GM19238 (cell line): Measurements from ENCODE around the gene RIPK1.
A peak's percentile ranks its signal among the peaks of the same experiment; 100 is the strongest.
"Not testable (repeated sequence)": the region's sequence is repeated elsewhere in the genome, so short reads cannot be mapped to it uniquely, and the experiment has no call there.

Experiments used
- DNase-seq: peaks from one replicate; pipeline ENCODE4 v3.0.0; 2011; ENCODE audit warnings: low spot score; ENCODE audit not compliant: insufficient read length

Gene RIPK1

DNA sequence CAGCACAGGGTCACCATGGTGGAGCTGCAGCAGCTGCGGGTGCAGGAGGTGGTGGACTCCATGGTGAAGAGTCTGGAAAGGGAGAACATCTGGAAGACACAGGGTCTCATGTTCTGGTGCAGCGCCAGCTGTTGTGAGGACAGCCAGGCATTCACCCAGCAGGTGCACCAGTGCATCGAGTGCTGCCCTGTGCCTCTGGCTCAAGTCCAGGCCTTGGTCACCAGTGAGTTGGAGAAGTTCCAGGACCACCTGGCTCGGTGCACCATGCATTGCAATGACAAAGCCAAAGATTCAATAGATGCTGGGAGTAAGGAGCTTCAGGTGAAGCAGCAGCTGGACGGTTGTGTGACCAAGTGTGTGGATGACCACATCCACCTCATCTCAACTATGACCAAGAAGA, 22.9 kb upstream of the RIPK1 start:
- DNase-seq: no peak

DNA sequence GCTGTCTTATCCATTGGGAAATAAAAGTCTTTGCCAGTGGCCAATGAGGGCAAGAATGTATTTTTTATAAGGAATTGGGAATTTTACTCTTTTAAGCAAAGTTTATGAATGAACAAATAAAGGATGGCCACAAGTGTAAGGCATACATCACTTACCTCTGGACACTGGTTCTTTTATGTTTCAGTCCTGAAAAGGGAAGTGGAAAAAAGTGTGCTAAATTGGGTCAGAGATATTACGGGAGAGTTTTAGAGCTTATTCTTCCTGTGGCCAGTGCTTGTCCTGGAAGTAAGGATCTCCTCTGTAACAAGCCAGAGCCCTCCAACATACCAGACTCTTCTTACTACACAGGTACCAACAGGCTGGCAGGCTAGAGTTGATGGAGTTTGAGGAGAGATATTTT, 22.5 kb upstream of the RIPK1 start:
- no peak for DNase-seq

- DNase-seq: no peak
Measured at GRCh38 chr6:3046295-3046694, 22.0 kb upstream of the RIPK1 start.

- DNase-seq: not testable (repeated sequence)
Measured at GRCh38 chr6:3048009-3048408, 20.3 kb upstream of the RIPK1 start.

GRCh38 chr6:3052481-3053230, 15.6 kb upstream of the RIPK1 start:
- DNase-seq: no peak

DNA sequence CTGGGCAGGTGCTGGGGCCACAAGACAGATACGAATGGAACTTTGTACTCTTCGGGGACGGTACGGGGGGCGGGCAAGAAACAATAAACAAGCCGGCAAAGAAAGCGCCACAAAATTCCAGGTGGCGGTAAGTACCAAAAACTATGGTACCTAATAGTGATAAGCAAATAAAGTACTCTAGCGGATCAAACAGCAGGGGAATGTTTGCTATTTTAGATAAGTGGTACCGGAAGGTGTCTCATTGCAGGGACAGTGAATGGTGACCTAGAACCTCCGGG, 15.1 kb upstream of the RIPK1 start:
- DNase-seq: no peak

GRCh38 chr6:3054229-3055157, 13.8 kb upstream of the RIPK1 start:
- DNase-seq: not testable (repeated sequence)

DNA sequence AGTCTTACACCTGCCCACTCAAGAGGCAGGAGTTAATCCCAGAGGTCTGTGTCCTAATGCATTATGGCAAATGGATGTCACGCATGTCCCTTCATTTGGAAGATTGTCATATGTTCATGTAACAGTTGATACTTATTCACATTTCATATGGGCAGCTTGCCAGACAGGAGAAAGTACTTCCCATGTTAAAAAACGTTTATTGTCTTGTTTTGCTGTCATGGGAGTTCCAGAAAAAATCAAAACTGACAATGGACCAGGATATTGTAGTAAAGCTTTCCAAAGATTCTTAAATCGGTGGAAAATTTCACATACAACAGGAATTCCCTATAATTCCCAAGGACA, 13.2 kb upstream of the RIPK1 start:
- DNase-seq: not testable (repeated sequence)

- DNase-seq: no peak
Measured at GRCh38 chr6:3057063-3057770, 11.1 kb upstream of the RIPK1 start.

DNA sequence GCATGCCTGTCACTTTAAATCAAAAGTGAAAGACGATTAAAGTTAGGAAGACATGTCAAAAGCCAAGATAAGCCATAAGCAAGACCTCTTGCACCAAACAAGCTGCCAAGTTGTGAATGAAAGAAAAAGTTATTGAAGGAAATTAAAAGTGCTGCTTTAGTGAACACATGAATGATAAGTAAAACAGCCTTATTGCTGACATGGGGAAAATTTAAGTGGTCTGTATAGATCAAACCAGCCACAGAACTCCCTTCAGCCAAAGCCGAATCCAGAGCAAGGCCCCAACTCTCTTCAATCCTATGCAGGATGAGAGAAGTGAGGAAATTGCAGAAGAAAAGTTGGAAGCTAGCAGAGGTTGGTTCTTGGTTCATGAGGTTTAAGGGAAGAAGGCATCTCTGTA, 9.3 kb upstream of the RIPK1 start:
- no peak for DNase-seq

- not testable (repeated sequence) for DNase-seq
Measured at GRCh38 chr6:3060092-3060491, 8.2 kb upstream of the RIPK1 start.

DNA sequence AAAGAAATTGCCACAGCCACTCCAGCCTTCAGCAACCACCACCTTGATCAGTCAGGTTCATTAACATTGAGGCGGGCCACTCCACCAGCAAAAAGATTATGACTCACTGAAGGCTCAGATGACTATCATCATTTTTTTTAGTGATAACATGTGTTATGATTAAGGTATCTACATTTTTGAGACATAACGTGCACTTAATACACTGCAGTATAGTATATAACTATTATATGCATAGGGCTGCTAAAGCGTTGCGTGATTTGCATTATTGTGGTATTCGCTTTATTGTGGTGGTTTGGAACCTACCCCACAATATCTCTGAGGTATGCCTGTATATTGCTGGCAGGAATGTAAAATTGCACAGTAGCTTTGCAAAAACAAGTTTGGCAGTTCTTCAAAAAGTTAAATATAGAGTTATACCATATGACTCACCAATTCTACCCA, 6.8 kb upstream of the RIPK1 start:
- DNase-seq: no peak

- DNase-seq: not testable (repeated sequence)
Measured at GRCh38 chr6:3063340-3063732, 5.0 kb upstream of the RIPK1 start.

DNA sequence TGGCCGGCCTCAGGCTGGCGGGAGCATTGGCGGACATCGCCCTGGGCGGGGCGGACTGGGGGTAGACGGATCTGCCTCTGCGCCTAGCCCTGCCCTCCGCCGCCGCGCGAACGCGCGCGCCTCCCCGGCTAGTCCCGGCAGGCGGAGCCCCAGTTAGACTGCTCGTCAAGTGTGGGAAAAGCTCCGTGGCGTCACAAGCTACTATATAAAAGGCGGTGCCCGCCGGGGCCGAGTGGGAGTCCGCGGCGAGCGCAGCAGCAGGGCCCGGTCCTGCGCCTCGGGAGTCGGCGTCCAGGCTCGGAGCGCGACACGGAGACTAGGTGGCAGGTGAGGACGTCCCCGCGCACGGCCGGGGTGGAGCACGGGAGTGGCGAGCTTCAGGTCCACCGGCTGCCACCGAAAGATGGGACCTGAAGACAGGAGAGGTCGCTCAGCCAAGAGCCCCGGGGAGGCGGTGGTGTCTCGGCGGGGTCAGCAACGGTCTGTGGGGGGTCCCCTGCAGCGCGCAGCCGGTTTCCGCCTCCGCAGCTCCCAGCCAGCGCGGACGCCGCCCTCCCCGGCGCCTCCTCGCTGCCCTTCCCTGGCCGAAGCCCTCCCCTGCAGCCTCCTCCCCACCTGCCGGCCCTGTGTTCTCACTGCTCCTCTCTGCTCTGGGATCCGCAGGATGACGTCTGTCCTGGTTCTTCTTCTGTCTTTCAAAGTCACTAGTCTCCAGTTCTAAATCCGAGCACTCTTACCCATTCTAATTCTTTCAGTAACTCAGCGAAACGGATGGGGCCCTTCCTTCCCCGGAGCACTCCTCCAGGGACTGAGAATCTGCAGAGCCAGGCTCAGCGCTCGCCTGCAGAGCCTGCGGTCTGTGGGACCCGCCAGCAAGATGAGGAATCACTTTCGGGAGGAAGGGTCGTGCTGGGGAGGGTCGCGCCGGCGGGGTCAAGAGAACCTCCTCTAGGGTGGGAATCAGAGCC, 4.3 kb upstream of the RIPK1 start:
- peak; percentile 63 for DNase-seq

DNA sequence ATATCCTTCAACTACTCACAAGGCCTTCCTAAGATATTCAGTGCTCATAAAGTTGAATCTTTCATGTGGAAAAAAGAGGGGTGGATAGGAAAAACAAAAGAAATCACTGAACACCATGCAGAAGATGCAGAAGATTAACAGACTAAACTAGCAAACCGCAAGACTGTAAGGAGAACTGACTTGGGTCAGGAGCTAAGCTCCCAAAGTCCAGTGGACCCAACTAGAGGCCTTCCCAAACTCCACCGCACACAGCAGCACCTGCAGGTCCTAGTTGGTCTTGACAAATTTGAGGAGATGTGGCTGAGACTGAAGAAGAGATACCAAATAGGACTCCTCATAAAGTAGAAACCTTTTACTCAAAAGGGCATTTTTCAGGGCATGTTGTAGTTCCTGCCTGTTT, 3.3 kb downstream of the RIPK1 start:
- DNase-seq: no peak

GRCh38 chr6:3072798-3073197, 4.5 kb downstream of the RIPK1 start:
- no peak for DNase-seq

- DNase-seq: no peak
Measured at GRCh38 chr6:3073382-3073781, 5.1 kb downstream of the RIPK1 start.

DNA sequence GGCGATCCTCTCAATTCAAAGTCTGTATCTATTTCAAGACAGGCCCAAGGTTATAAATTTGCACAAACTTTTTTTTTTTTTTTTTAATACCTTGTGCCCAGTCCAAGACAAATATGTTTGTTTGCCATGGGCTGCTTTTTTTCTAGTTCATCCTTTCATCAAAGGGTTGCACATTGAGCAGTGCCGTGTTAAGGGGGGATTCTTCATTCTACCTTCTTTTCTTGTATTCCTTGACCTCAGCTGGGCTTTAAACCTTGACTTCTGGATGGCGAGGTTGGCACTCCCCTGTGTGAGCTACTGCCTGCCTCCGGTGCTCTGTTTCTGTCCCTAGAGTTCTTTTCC, 7.4 kb downstream of the RIPK1 start:
- DNase-seq: no peak

DNA sequence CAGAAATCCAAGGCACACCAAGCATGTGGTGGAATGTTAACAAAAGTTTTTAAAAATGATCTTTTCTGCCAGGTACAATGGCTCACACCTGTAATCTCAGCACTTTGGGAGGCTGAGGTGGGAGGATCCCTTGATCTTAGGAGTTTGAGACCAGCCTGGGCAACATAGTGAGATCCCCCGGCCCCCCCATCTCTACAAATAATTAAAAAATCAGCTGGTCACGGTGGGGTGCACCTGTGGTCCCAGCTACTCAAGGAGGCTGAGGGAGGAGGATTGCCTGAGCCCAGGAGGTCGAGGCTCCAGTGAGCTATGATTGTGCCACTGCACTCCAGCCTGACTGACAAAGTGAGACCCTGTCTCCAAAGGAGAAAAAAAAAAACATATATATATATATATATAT, 8.0 kb downstream of the RIPK1 start:
- DNase-seq: no peak

GRCh38 chr6:3077430-3077829, 9.1 kb downstream of the RIPK1 start:
- no peak for DNase-seq

DNA sequence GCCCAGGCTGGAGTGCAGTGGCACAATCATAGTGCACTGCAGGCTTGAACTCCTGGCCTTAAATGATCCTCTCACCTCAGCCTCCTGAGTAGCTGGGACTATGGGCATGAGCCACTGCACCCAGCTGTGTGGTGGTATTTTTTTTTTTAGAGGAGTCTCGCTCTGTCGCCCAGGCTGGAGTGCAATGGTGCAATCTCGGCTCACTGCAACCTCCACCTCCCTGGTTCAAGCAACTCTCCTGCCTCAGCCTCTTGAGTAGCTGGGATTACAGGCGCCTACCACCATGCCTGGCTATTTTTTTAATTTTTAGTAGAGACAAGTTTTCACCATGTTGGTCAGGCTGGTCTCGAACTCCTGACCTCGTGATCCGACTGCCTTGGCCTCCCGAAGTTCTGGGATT, 10.7 kb downstream of the RIPK1 start:
- DNase-seq: not testable (repeated sequence)
